ENCODE measurements around the gene PRKCA.
"Not testable (repeated sequence)": the region's sequence is repeated elsewhere in the genome, so short reads cannot be mapped to it uniquely, and the experiment has no call there.

The PRKCA gene

DNA sequence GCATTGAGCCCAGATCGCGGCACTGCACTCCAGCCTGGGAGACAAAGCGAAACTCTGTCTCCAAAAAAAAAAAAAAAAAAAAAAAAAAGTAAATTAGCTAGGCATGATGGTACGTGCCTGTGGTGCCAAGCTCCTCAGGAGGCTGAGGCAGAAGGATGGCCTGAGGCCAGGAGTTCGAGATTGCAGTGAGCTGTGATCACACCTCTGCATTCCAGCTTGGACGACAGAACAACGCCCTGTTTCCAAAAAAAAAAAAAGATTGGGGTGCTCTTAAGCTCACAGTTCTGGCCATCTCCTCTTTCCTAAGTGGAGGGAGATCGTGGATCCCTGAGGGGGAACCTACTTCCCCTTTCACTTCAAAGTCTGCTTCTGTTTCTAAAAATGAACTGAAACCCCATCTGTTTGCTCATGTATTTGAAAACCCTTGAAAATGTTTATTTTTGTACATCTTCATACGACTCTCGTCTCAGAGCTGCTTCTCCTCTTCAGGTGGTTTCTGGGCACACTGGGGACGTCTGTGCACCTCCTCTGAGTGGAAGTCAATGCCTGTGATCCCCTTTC is 138.8 kb downstream of the PRKCA start:
- no peak for DNase-seq (ENCODE audit: low spot score)

DNA sequence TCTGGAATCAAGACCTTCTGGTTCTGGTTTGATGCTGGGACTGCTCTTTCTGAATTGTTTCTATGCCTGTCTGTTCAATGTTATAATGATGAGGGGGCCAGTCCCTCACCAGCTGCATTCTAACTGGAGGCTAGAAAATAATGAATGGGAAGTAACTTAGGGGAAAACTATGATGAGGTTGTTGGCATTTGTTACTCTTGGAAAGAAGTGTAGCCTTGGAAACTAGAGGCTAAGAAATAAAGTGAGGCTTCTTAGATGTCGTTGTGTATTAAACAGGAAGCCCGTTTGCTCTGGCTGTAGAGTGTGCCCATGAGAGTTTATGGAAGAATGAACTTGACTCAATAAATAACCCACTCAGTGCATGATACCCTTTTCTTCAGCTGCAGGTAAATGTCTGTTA is 140.8 kb downstream of the PRKCA start:
- no peak for DNase-seq (ENCODE audit: low spot score)

DNA sequence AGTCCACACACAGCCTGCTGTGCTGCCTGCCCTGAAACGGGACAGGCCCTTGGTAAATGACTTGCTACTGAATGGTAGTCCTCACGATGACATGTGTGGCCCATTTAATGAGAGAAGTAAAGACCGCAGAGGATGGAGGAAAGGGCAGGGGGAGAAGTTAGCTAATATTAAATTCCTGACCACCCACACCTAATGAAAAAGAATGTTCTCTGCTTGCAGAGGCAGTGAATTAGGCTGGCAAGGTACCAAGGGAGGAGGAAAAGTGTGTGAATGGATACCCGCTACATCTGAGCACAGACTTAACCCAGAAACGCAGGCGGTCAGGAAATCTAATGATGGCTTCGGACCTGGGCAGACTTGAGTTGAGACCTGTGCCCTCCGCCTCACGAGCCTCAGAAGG is 141.2 kb downstream of the PRKCA start:
- DNase-seq (ENCODE audit: low spot score), result no peak

- no peak for DNase-seq (ENCODE audit: low spot score)
Observed at GRCh38 chr17:66444031-66444430, 141.6 kb downstream of the PRKCA start.

- no peak for DNase-seq (ENCODE audit: low spot score)
Observed at GRCh38 chr17:66445229-66445628, 142.8 kb downstream of the PRKCA start.

DNA sequence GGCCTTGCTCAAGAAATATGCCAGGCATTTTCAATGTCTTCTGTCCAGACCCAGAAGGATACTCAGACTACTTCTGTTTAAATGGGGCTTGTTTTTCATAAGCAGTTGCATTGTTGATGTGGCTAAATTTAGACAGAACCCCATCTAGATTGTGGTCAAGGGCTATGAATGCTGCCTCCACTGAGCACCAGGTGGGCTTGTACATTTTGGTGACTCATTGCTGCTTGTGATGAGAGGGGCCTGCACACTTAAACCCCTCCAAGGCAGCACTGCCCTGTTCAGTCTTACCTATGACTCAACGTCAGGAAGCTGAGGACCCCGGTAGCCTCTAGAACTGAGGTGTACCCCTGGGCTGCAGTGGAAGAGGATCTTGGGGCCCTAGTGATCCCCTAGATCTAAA is 144.0 kb downstream of the PRKCA start:
- DNase-seq (ENCODE audit: low spot score), result no peak

DNA sequence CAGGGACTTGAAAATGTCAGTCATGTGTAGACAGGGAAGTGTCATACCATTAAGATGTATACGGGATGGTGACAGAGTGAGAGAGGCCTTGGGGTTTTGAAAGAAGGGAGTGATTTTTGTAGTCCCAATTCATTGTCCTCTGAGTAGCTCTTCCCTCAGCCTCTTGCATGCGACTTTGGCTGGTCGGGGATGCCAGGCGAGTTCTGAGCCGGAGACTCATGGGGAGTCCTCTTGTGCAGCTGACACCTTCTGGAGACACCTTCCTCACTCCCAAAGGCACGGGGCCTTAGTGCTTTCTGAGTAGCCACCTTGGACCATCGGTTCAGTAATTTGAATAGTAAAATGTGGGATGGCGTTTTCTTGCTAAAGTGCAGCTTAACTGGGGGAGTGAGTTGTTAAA is 144.7 kb downstream of the PRKCA start:
- DNase-seq (ENCODE audit: low spot score), result no peak

GRCh38 chr17:66448026-66448639 is 145.7 kb downstream of the PRKCA start:
- DNase-seq (ENCODE audit: low spot score), result no peak

- no peak for DNase-seq (ENCODE audit: low spot score)
Observed at GRCh38 chr17:66449418-66449977, 147.1 kb downstream of the PRKCA start.

DNA sequence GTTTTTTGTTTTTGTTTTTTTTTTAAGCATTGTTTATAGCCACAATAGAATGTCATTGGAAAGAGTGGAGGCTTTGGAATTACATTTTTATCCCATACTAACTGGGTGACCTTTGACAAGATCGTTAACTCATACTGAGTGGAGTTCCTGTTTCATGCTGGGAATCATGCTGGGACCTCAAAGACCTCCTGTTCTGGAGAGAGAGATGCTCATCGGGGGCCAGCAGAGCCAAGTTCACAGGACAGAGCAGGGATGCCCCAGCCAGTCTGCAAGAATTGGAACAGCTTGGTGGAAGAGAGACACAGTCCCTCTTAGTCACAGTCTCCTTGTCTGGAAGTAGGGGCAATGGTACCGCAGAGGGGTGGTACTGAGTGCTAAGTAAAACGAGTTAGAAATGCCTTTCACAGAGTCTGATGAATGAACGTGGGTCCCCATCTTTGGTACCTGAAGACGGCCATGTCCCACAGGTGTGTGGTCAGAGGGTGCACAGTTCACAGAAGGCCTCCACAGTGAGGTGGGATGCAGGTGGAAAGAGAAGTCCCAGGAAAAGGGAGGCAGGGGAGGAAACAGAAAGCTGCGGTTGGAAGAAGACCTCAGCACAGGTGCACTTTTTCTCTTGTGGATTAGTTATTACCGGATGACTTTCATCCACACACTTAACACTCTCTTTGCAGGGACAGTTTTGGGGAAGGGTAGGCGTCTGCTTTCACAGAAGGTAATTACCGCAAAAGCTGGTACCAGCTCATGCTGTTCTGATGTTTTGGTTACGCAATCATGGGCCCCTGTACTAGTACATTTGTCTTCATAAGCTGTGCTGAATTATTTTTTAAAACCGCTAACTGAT is 147.8 kb downstream of the PRKCA start:
- DNase-seq (ENCODE audit: low spot score), result no peak

DNA sequence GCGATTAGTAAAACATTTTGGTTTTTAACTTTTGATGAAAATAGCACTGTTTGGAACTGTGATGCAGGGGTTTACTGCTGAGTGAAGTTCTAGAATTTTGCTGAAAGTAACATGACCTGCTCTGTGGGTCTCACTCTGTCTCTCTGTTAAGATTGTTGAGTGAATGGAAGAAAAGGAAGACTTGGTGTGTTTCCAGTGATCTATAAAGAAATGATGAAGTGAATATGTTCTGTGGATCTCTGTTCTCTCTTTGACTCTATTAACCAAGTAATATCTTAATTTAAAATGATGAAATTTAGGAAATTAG is 148.4 kb downstream of the PRKCA start:
- DNase-seq (ENCODE audit: low spot score), result no peak

DNA sequence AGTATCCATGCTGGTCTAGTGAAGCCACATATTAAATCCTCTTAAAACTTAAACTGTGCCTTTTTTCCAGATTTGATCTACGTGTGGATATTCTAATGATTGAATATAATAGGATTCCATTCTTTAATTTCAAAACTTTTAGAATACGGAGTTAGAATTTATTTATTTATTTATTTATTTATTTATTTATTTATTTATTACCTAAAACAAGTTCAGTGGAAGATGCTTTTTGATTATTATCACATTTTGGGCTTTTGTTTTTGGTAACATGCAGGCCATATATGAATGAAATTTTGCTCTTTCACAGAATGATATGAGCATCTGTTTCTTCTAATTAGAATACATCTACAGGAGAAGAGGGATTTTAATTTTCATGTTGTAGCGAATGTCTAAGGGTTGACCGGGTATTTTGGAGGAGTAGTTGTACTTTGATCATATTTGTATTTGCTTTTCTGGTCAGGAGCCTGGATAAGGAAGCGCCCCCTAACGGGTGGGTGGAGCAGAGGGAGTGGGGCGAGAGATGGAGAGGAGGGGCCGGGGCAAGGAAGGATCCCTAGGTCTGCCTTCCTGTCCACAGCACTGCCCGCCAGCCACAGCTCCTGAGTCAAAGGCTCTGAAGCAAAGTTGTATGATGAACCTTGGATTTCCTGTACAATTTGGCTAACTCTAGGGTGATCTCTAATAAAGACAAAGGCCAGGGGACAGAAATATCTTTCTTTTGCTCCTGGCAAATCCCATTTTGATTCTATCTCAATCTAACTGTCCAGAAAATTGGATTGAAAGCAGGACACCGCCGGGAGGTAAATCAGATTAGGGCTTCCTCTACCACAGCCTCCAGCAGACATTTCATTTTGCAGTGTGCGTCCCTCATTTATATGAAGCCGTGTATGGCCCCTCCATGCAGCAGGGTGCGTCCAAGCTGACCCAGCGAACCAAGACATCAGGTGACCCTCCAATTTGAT is 149.1 kb downstream of the PRKCA start:
- no peak for DNase-seq (ENCODE audit: low spot score)

GRCh38 chr17:66455060-66455459 is 152.6 kb downstream of the PRKCA start:
- DNase-seq (ENCODE audit: low spot score), result peak; percentile 38

DNA sequence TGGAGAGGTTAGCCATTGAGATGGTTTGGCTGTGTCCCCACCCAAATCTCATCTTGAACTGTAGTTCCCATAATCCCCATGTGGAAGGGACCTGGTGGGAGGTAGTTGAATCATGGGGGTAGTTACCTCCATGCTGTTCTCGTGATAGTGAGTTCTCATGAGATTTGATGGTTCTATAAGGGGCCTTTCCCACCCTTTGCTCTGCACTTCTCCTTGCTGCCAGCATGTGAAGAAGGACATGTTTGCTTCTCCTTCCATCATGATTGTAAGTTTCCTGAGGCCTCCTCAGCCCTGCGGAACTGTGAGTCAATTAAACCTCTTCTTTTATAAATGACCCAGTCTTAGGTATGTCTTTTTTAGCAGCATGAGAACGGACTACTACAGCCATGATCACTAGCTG is 155.1 kb downstream of the PRKCA start:
- DNase-seq (ENCODE audit: low spot score), result not testable (repeated sequence)

- no peak for DNase-seq (ENCODE audit: low spot score)
Observed at GRCh38 chr17:66458782-66459181, 156.4 kb downstream of the PRKCA start.

- no peak for DNase-seq (ENCODE audit: low spot score)
Observed at GRCh38 chr17:66459811-66460270, 157.4 kb downstream of the PRKCA start.

DNA sequence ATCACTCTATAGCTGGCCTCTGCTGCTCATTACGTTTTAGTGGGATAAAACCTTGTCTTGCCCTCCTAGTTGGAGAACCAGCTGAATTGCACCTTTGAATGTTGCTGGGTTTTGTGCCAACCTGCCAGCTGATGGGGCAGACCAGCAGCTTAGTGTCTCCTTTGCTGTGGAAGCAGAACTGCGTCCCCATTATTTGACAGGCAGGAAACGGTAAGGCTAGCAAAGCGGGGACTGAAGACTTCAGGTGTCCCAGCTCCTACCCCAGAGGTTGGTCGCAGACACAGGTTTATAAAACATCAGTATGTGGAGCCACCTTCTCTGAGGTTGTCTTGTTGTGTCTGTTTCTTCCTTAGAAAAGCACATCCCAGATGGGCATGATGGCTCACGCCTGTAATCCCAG is 158.1 kb downstream of the PRKCA start:
- no peak for DNase-seq (ENCODE audit: low spot score)

DNA sequence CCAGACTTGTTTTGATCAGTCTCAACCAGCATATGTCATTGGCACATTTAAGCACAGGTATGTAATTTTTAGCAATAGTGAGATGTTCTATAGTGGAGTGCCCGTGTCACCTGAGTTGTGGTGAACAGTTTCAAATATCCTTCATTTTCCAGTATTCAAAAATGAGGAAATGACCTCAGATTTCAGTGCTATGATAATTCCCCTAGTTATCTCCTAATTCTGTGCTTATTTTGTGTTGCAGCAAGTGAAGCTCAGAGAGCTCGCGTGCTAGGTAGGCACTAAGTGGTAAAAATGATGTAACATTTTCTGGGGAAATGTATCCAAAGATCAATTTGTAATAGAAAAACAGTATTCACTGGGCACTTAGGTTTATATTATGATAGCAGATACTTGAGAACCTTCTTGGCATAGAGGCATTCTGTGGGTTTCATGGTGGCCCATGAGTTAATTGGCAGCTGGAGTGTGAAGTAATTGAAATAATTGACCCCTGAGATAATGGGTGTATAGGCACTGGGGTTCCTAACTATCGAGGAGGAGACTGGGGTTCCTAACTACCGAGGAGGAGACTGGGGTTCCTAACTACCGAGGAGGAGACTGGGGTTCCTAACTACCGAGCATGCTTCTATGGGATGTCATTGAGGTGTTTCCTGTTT is 159.1 kb downstream of the PRKCA start:
- no peak for DNase-seq (ENCODE audit: low spot score)

DNA sequence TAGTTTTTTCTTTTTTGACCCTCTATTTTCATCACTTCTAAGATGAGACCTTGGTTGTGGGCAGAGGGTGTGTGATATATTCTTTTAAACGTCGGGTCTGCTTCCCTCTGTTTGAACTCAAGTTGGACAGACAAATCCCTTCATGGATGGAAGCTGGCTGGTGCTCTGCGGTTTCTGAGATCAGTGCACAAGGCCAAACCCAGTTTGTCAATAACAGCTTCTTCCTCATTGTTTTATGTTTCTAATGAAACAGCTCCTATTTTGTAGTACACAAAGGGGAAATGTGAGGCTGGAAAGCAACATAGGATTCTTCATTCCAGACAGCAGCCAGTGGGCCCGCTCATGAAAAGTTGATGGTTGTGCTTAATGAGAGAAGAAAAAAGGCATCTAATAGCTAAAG is 159.6 kb downstream of the PRKCA start:
- peak; percentile 71 for DNase-seq (ENCODE audit: low spot score)

DNA sequence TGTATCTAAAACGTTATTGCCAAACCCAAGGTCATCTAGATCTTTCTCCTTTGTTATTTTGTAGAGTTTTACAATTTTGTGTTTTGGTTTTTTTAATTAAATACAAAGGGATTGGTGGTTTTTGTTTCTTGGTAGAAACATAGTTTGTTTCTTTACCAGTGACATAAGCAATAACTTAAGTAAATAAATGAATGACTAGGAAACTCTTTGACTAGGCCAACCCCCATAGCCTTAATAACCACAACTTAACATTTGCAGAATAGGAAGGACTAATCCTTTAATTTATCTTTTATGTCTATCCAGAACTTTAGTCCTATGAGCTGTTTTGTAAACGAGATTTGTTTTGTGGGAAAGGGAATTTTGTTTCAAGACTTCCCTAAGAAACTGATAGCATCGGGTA is 162.5 kb downstream of the PRKCA start:
- DNase-seq (ENCODE audit: low spot score), result no peak

- DNase-seq (ENCODE audit: low spot score), result no peak
Observed at GRCh38 chr17:66465701-66466100, 163.3 kb downstream of the PRKCA start.

All from globus pallidus (tissue), 1 donor.